ENCODE measurements around the gene BORCS5. TPM values are rescaled to one million over a fixed set of nuclear protein-coding genes. Genes with fewer than 3 reads are reported as not detected.

The BORCS5 gene
- total RNA-seq, 1 experiment from 2014 or later: 25.7 TPM

DNA sequence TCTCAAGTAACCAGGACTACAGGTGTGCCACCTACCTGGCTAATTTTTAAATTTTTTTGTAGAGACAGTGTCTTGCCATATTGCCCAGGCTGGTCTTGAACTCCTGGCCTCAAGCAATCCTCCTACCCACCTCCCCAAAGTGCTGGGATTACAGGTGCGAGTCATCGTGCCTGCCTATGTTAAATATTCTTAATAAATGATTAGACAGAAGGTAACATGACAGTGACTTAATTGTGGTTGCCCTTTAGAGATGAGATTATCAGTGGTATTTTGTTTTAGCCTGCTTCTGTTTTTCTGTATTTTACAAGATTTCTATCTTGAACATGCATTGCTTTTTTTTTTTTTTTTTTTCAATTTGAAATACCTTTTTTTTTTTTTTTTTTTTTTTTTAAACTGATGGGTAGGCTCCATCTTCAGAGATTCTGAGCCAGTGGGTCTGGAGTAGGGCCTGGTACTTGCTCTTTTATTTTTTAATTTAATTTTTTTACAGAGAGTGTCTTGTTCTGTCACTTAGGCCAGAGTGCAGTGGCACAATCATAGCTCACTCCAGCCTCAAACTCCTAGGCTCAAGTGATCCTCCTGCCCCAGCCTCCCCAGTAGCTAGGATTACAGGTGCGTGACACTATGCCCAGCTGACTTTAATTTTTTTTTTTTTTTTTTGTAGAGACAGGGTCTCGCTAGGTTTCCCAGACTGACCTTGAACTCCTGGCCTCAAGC, 88.4 kb downstream of the BORCS5 start:
- peaks cover 47% of the 10 kb centered on the region for H3K4me1 Mint-ChIP-seq (ENCODE audit: low read depth, unreplicated experiment)

DNA sequence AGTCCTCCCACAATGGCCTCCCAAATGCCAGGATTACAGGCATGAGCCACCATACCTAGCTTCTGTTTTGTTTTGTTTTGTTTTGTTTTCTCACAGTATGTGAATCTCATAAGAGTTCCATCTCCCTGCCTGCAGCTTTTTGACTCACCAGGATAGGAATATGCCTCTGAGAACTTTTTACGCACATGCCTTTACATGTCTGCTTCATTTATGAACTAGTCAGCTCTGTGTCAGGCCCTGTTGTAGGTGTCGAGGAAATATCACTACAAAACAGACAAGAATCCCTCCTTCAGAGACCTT, 89.0 kb downstream of the BORCS5 start:
- no peaks in the 10 kb centered on the region for H3K9me3 Mint-ChIP-seq (ENCODE audit: unreplicated experiment)

More for the DNA sequence above, 88.4 kb downstream of the BORCS5 start:
- Mint-ChIP-seq H3K36me3 (ENCODE audit: insufficient read depth, unreplicated experiment) (peaks cover 8% of the 10 kb centered on the region), H3K9me3 (ENCODE audit: unreplicated experiment) (no peaks in the 10 kb centered on the region), H3K27ac (ENCODE audit: unreplicated experiment) (no peak overlapping the region), H3K27me3 (ENCODE audit: insufficient read depth, unreplicated experiment) (no peaks in the 10 kb centered on the region), H3K4me3 (ENCODE audit: unreplicated experiment) (no peak overlapping the region)
- H3K27me3 ChIP-seq (replicated peaks; ENCODE audit: control insufficient read depth, insufficient read depth, low read length): no peaks in the 10 kb centered on the region
- peaks cover 31% of the 10 kb centered on the region for H3K4me1 ChIP-seq
- intact Hi-C loops (cut with micrococcal nuclease; ENCODE audit: unreplicated experiment): no loop called here
- CTCF ChIA-PET: interaction anchor here (0.6 kb wide), 1 partner anchor 96 kb away, joined by 7 read pairs; no protein-coding TSS in a partner anchor
- POLR2A ChIA-PET: interaction anchor here (0.6 kb wide), 1 partner anchor 9 kb away, joined by 5 read pairs; no protein-coding TSS in a partner anchor
- no peaks in the 10 kb centered on the region for H3K9me3 ChIP-seq
- no peak for DNase-seq
- H3K4me3 ChIP-seq (ENCODE audit: low read depth, low read length): no peak overlapping the region
- no peak for TF ChIP-seq CTCF (IDR thresholded peaks at IDR 0.05; ENCODE audit: insufficient read depth in 1 of 2, low read depth in 1 of 2, low read length in 1 of 2, severe bottlenecking in 1 of 2, unreplicated experiment in 1 of 2)
- no peaks in the 10 kb centered on the region for H3K36me3 ChIP-seq (ENCODE audit: control insufficient read depth, insufficient read depth, low read length)
- no TSS peak for BruUV-seq (replicated peaks)

GRCh38 chr12:12446786-12447185, 89.9 kb downstream of the BORCS5 start:
- Mint-ChIP-seq H3K4me1 (ENCODE audit: low read depth, unreplicated experiment) (peaks cover 38% of the 10 kb centered on the region), H3K9me3 (ENCODE audit: unreplicated experiment) (no peaks in the 10 kb centered on the region), H3K4me3 (ENCODE audit: unreplicated experiment) (no peak overlapping the region), H3K27me3 (ENCODE audit: insufficient read depth, unreplicated experiment) (no peaks in the 10 kb centered on the region), H3K27ac (ENCODE audit: unreplicated experiment) (no peak overlapping the region), H3K36me3 (ENCODE audit: insufficient read depth, unreplicated experiment) (peaks cover 8% of the 10 kb centered on the region)
- POLR2A ChIA-PET: no interaction called here
- H3K4me3 ChIP-seq (ENCODE audit: low read depth, low read length): no peak overlapping the region
- BruUV-seq (replicated peaks): no TSS peak
- no peaks in the 10 kb centered on the region for H3K9me3 ChIP-seq
- peaks cover 35% of the 10 kb centered on the region for H3K4me1 ChIP-seq
- no peaks in the 10 kb centered on the region for H3K36me3 ChIP-seq (ENCODE audit: control insufficient read depth, insufficient read depth, low read length)
- TF ChIP-seq CTCF (IDR thresholded peaks at IDR 0.05; ENCODE audit: insufficient read depth in 1 of 2, low read depth in 1 of 2, low read length in 1 of 2, severe bottlenecking in 1 of 2, unreplicated experiment in 1 of 2): no peak
- DNase-seq: no peak
- H3K27me3 ChIP-seq (replicated peaks; ENCODE audit: control insufficient read depth, insufficient read depth, low read length): no peaks in the 10 kb centered on the region
- intact Hi-C loops (cut with micrococcal nuclease; ENCODE audit: unreplicated experiment): no loop called here
- CTCF ChIA-PET: no interaction called here

More for the DNA sequence above, 89.0 kb downstream of the BORCS5 start:
- no peak for DNase-seq
- Histone ChIP-seq H3K36me3 (ENCODE audit: control insufficient read depth, insufficient read depth, low read length) (no peaks in the 10 kb centered on the region), H3K4me3 (ENCODE audit: low read depth, low read length) (no peak overlapping the region), H3K4me1 (peaks cover 36% of the 10 kb centered on the region), H3K27me3 (replicated peaks; ENCODE audit: control insufficient read depth, insufficient read depth, low read length) (no peaks in the 10 kb centered on the region), H3K9me3 (no peaks in the 10 kb centered on the region)
- POLR2A ChIA-PET: interaction anchor here (0.6 kb wide), 1 partner anchor 9 kb away, joined by 5 read pairs; no protein-coding TSS in a partner anchor
- Mint-ChIP-seq H3K27me3 (ENCODE audit: insufficient read depth, unreplicated experiment) (no peaks in the 10 kb centered on the region), H3K36me3 (ENCODE audit: insufficient read depth, unreplicated experiment) (peaks cover 8% of the 10 kb centered on the region), H3K27ac (ENCODE audit: unreplicated experiment) (no peak overlapping the region), H3K4me3 (ENCODE audit: unreplicated experiment) (no peak overlapping the region), H3K4me1 (ENCODE audit: low read depth, unreplicated experiment) (peaks cover 41% of the 10 kb centered on the region)
- CTCF ChIA-PET: interaction anchor here (0.6 kb wide), 1 partner anchor 96 kb away, joined by 7 read pairs; no protein-coding TSS in a partner anchor
- no peak for TF ChIP-seq CTCF (IDR thresholded peaks at IDR 0.05; ENCODE audit: insufficient read depth in 1 of 2, low read depth in 1 of 2, low read length in 1 of 2, severe bottlenecking in 1 of 2, unreplicated experiment in 1 of 2)
- intact Hi-C loops (cut with micrococcal nuclease; ENCODE audit: unreplicated experiment): no loop called here
- BruUV-seq (replicated peaks): no TSS peak

Data from Caco-2 (cell line).